Loucy (cell line): ENCODE measurements around the gene GNAL.
"Not testable (repeated sequence)": the region's sequence is repeated elsewhere in the genome, so short reads cannot be mapped to it uniquely, and the experiment has no call there.

Experiments used
- H2AFZ ChIP-seq: fragments of 200-600 bp; sonication (generic); 2 replicates; pipeline ENCODE4 v1.6.0; 2016; ENCODE audit warnings: antibody characterized with exemption, mild to moderate bottlenecking, low read length, moderate library complexity
- H3F3A ChIP-seq: fragments of 200-600 bp; 2 replicates; pipeline ENCODE4 v1.6.0; 2016; ENCODE audit warnings: antibody characterized with exemption, low read depth, mild to moderate bottlenecking
- H3K27me3 ChIP-seq: fragments of 200-600 bp; sonication (generic); 2 replicates; pipeline ENCODE4 v1.6.1; 2014; ENCODE audit warnings: low read length, mild to moderate bottlenecking; ENCODE audit not compliant: insufficient read depth, poor library complexity, severe bottlenecking
- H3K36me3 ChIP-seq: fragments of 200-600 bp; sonication (generic); 2 replicates; pipeline ENCODE4 v1.6.1; 2016; ENCODE audit warnings: low read length; ENCODE audit not compliant: insufficient read depth
- H3K4me1 ChIP-seq: fragments of 200-600 bp; sonication (generic); 2 replicates; pipeline ENCODE4 v1.5.1; 2014; ENCODE audit warnings: low read length, mild to moderate bottlenecking; ENCODE audit not compliant: insufficient read depth, poor library complexity, severe bottlenecking
- H3K4me2 ChIP-seq: fragments of 200-600 bp; sonication (generic); 2 replicates; pipeline ENCODE4 v1.6.0; 2014; ENCODE audit warnings: antibody characterized with exemption, low read length, low read depth, mild to moderate bottlenecking; ENCODE audit not compliant: poor library complexity, severe bottlenecking
- H3K4me3 ChIP-seq: fragments of 200-600 bp; sonication (generic); 2 replicates; pipeline ENCODE4 v1.5.1; 2014; ENCODE audit warnings: low read length, mild to moderate bottlenecking, mixed read lengths; ENCODE audit not compliant: poor library complexity, severe bottlenecking
- H3K79me2 ChIP-seq: fragments of 200-600 bp; sonication (generic); 2 replicates; pipeline ENCODE4 v1.6.1; 2014; ENCODE audit warnings: low read length; ENCODE audit not compliant: insufficient read depth
- H3K9ac ChIP-seq: fragments of 200-600 bp; sonication (generic); 2 replicates; pipeline ENCODE4 v1.6.0; 2014; ENCODE audit warnings: mild to moderate bottlenecking, low read depth, low read length, moderate library complexity; ENCODE audit not compliant: poor library complexity, severe bottlenecking
- H3K9me2 ChIP-seq: fragments of 200-600 bp; sonication (generic); replicated peaks from 2 replicates; pipeline ENCODE4 v1.6.1; 2016; ENCODE audit warnings: low read depth, low read length, mixed read lengths
- H3K9me3 ChIP-seq: fragments of 200-600 bp; sonication (generic); 2 replicates; pipeline ENCODE4 v1.6.1; 2014; ENCODE audit warnings: mild to moderate bottlenecking, antibody characterized with exemption, low read length, low read depth; ENCODE audit not compliant: insufficient read depth
- H4K20me1 ChIP-seq: fragments of 200-600 bp; sonication (generic); 2 replicates; pipeline ENCODE4 v1.6.0; 2014; ENCODE audit warnings: antibody characterized with exemption, low read length, mild to moderate bottlenecking; ENCODE audit not compliant: insufficient read depth, poor library complexity, severe bottlenecking
- CTCF ChIP-seq: fragments of 200-600 bp; sonication (generic); conservative IDR thresholded peaks from 2 replicates; pipeline ENCODE4 v1.5.1; 2014; ENCODE audit warnings: mild to moderate bottlenecking, antibody characterized with exemption, low read length
- EZH2phosphoT487 ChIP-seq: fragments of 200-600 bp; IDR thresholded peaks from 2 replicates; pipeline ENCODE4 v1.6.1; 2018; ENCODE audit warnings: antibody characterized with exemption, mild to moderate bottlenecking, moderate library complexity, borderline replicate concordance

The GNAL gene

GRCh38 chr18:11688972-11689668 is at the start of gene GNAL:
Gene GNAL, plus strand, starts transcription at chr18:11689264. Its CDS starts 300 bp downstream, at chr18:11689564.
- Histone ChIP-seq H3F3A (no peaks in the 10 kb centered on the region), H3K4me1 (no peaks in the 10 kb centered on the region), H3K79me2 (no peaks in the 10 kb centered on the region), H3K4me2 (no peak within 1 kb of the TSS), H3K36me3 (no peaks in the 10 kb centered on the region), H2AFZ (peak within 1 kb of the TSS; percentile 33; the same call in 1 of the 2 replicates), H4K20me1 (no peaks in the 10 kb centered on the region), H3K9ac (no peak within 1 kb of the TSS), H3K9me3 (no peaks in the 10 kb centered on the region), H3K9me2 (no peaks in the 10 kb centered on the region), H3K4me3 (no peak within 1 kb of the TSS), H3K27me3 (no peaks in the 10 kb centered on the region)
- TF ChIP-seq EZH2phosphoT487 (no peak), CTCF (no peak)

DNA sequence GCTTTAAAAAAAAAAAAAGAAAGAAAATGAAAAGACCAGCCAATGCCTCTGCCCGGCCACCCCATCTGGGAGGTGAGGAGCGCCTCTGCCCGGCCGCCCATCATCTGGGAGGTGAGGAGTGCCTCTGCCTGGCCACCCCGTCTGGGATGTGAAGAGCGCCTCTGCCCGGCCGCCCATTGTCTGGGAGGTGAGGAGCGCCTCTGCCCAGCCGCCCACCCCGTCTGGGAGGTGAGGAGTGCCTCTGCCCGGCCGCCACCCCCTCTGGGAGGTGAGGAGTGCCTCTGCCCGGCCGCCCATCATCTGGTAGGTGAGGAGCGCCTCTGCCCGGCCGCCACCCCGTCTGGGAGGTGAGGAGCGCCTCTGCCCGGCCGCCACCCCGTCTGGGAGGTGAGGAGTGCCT is 41.8 kb upstream of the GNAL start:
- H2AFZ ChIP-seq, H4K20me1 ChIP-seq, H3K9me2 ChIP-seq, H3K4me1 ChIP-seq, H3K9me3 ChIP-seq, H3K4me2 ChIP-seq, H3K79me2 ChIP-seq, H3K4me3 ChIP-seq, H3F3A ChIP-seq, H3K9ac ChIP-seq, H3K27me3 ChIP-seq, H3K36me3 ChIP-seq: not testable (repeated sequence)

GRCh38 chr18:11647804-11648203 is 41.3 kb upstream of the GNAL start:
- not testable (repeated sequence) for H3K36me3 ChIP-seq, H3K4me3 ChIP-seq, H3K4me1 ChIP-seq, H3K27me3 ChIP-seq, H3K79me2 ChIP-seq, H2AFZ ChIP-seq, H3F3A ChIP-seq, H4K20me1 ChIP-seq, H3K4me2 ChIP-seq, H3K9me2 ChIP-seq, H3K9ac ChIP-seq, H3K9me3 ChIP-seq

GRCh38 chr18:11649839-11650238 is 39.2 kb upstream of the GNAL start:
- Histone ChIP-seq H3K4me1 (no peaks in the 10 kb centered on the region), H4K20me1 (no peaks in the 10 kb centered on the region), H3K4me2 (no peak overlapping the region), H3F3A (no peaks in the 10 kb centered on the region), H2AFZ (no peak overlapping the region), H3K9me2 (no peaks in the 10 kb centered on the region), H3K9ac (no peak overlapping the region), H3K27me3 (no peaks in the 10 kb centered on the region), H3K79me2 (no peaks in the 10 kb centered on the region), H3K4me3 (no peak overlapping the region), H3K36me3 (no peaks in the 10 kb centered on the region), H3K9me3 (no peaks in the 10 kb centered on the region)
- TF ChIP-seq CTCF (no peak), EZH2phosphoT487 (no peak)
